OCI-LY3 (cell line): ENCODE data around the gene MYCN.

Experiments used
- H2AFZ ChIP-seq: fragments of 200-600, 300-600 bp; shearing (Covaris generic); 2 replicates; pipeline ENCODE4 v1.6.0; 2014; ENCODE audit warnings: antibody characterized with exemption, low read depth, low read length
- H3K27ac ChIP-seq: fragments of 200-600, 300-600 bp; sonication (generic); 2 replicates; pipeline ENCODE4 v1.5.1; 2014; ENCODE audit warnings: mild to moderate bottlenecking, low read length, moderate library complexity, mixed read lengths
- H3K27me3 ChIP-seq: fragments of 200-600, 300-600 bp; sonication (generic); 2 replicates; pipeline ENCODE4 v1.6.1; 2014; ENCODE audit warnings: low read depth, low read length, mixed read lengths
- H3K36me3 ChIP-seq: fragments of 200-600, 300-600 bp; sonication (generic); replicated peaks from 2 replicates; pipeline ENCODE3; 2014; ENCODE audit warnings: low read depth, low read length, mixed read lengths
- H3K4me1 ChIP-seq: fragments of 300-600, 200-600 bp; sonication (generic); 2 replicates; pipeline ENCODE4 v1.6.1; 2014; ENCODE audit warnings: low read length, mixed read lengths
- H3K4me2 ChIP-seq: fragments of 200-600, 300-600 bp; sonication (generic); 2 replicates; pipeline ENCODE4 v1.6.1; 2014; ENCODE audit warnings: low read length, mixed read lengths
- H3K4me3 ChIP-seq: fragments of 300-600, 200-600 bp; sonication (generic); 2 replicates; pipeline ENCODE4 v1.5.1; 2014; ENCODE audit warnings: antibody characterized with exemption, mild to moderate bottlenecking, low read length, moderate library complexity
- H3K79me2 ChIP-seq: fragments of 300-600, 200-600 bp; shearing (Covaris generic); 2 replicates; pipeline ENCODE4 v1.6.1; 2014; ENCODE audit warnings: mild to moderate bottlenecking, low read length, mixed read lengths
- H3K9ac ChIP-seq: fragments of 300-600, 200-600 bp; shearing (Covaris generic); 2 replicates; pipeline ENCODE4 v1.6.0; 2014; ENCODE audit warnings: mild to moderate bottlenecking, low read length, moderate library complexity
- H3K9me3 ChIP-seq: fragments of 200-600, 300-600 bp; shearing (Covaris generic); 2 replicates; pipeline ENCODE4 v1.6.1; 2014; ENCODE audit warnings: low read length, mixed read lengths; ENCODE audit not compliant: insufficient read depth
- H4K20me1 ChIP-seq: fragments of 200-600, 300-600 bp; sonication (generic); 2 replicates; pipeline ENCODE4 v1.6.1; 2016; ENCODE audit warnings: low read length, mixed read lengths; ENCODE audit not compliant: insufficient read depth
- EZH2phosphoT487 ChIP-seq: fragments of 200-600 bp; shearing (Covaris generic); IDR thresholded peaks from 2 replicates; pipeline ENCODE4 v1.6.1; 2018; ENCODE audit warnings: antibody characterized with exemption, mixed run types, low read depth
- TF ChIP-seq, protein P1 (sequence below): fragments of 200-600, 300-600 bp; sonication (generic); IDR thresholded peaks from 2 replicates; pipeline ENCODE4 v1.5.1; 2014; ENCODE audit warnings: antibody characterized with exemption, low read length, low read depth

Gene MYCN

DNA sequence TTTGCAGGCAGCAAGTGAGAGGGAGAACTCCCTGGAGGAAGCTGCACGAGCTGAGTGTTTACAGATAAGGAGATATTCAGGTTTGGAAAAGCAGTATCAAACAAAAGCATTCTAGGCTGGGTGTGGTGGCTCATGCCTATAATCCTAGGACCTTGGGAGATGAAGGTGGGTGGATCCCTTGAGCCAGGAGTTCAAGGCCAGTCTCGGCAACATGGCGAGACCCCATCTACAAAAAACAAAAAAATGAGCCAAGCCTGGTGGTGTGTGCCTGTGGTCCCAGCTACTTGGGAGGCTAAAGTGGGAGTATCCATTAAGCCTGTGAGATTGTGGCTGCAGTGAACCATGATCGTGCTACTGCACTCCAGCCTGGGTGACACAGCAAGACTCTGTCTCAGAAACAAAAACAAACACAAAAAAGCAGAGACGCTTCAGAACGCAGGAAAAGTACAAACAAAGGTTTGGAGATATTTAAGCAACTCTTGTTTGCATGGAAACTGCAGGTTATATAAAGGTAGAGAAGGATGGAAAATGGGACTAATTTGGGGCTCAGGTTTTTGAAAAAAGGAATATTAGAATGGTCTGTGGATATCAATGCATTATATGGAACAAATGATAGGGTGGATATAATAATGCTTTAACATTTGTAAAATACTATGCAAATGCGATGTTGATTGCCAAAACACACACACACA, 31.6 kb downstream of the MYCN start:
- Histone ChIP-seq H3K79me2 (no peaks in the 10 kb centered on the region), H3K36me3 (no peaks in the 10 kb centered on the region), H3K9ac (no peak overlapping the region), H3K4me3 (no peak overlapping the region), H2AFZ (no peak overlapping the region), H3K4me1 (no peaks in the 10 kb centered on the region), H3K27me3 (peaks cover 16% of the 10 kb centered on the region; the same call in 1 of the 2 replicates), H3K9me3 (no peaks in the 10 kb centered on the region), H3K4me2 (no peak overlapping the region), H3K27ac (no peak overlapping the region), H4K20me1 (no peaks in the 10 kb centered on the region)
- TF ChIP-seq, protein P1, sequence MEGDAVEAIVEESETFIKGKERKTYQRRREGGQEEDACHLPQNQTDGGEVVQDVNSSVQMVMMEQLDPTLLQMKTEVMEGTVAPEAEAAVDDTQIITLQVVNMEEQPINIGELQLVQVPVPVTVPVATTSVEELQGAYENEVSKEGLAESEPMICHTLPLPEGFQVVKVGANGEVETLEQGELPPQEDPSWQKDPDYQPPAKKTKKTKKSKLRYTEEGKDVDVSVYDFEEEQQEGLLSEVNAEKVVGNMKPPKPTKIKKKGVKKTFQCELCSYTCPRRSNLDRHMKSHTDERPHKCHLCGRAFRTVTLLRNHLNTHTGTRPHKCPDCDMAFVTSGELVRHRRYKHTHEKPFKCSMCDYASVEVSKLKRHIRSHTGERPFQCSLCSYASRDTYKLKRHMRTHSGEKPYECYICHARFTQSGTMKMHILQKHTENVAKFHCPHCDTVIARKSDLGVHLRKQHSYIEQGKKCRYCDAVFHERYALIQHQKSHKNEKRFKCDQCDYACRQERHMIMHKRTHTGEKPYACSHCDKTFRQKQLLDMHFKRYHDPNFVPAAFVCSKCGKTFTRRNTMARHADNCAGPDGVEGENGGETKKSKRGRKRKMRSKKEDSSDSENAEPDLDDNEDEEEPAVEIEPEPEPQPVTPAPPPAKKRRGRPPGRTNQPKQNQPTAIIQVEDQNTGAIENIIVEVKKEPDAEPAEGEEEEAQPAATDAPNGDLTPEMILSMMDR, result no peak
- no peak for TF ChIP-seq EZH2phosphoT487

GRCh38 chr2:15973481-15974401, 33.4 kb downstream of the MYCN start:
- peaks cover 16% of the 10 kb centered on the region; the same call in 1 of the 2 replicates for H3K27me3 ChIP-seq
- H4K20me1 ChIP-seq, result no peaks in the 10 kb centered on the region
- no peaks in the 10 kb centered on the region for H3K4me1 ChIP-seq
- H3K27ac ChIP-seq, result no peak overlapping the region
- no peak overlapping the region for H2AFZ ChIP-seq
- H3K4me3 ChIP-seq, result no peak overlapping the region
- no peak overlapping the region for H3K9ac ChIP-seq
- H3K36me3 ChIP-seq, result no peaks in the 10 kb centered on the region
- H3K9me3 ChIP-seq, result no peaks in the 10 kb centered on the region
- no peak for TF ChIP-seq EZH2phosphoT487
- no peaks in the 10 kb centered on the region for H3K79me2 ChIP-seq
- H3K4me2 ChIP-seq, result no peak overlapping the region

GRCh38 chr2:15974565-15975260, 34.4 kb downstream of the MYCN start:
- Histone ChIP-seq H3K9ac (no peak overlapping the region), H3K4me1 (no peaks in the 10 kb centered on the region), H3K27ac (no peak overlapping the region), H3K4me3 (no peak overlapping the region), H3K9me3 (no peaks in the 10 kb centered on the region), H3K4me2 (no peak overlapping the region), H3K27me3 (peaks cover 16% of the 10 kb centered on the region; the same call in 1 of the 2 replicates), H3K36me3 (no peaks in the 10 kb centered on the region), H4K20me1 (no peaks in the 10 kb centered on the region), H3K79me2 (no peaks in the 10 kb centered on the region), H2AFZ (no peak overlapping the region)
- TF ChIP-seq EZH2phosphoT487, result no peak
- TF ChIP-seq, protein P1, result no peak

DNA sequence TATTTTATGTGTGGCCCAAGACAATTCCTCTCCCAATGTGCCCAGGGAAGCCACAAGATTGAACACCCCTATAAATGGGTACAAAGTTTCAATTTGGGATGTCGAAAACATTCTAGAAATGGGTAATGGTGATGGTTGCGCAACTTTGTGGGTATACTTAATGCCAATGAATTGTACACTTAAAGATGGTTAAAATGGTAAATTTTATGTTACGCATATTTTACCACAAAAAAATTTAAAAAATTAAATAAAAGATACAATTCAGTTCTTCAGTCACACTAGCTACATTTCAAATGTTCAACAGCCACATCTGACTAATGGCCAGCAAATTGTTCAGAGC, 34.9 kb downstream of the MYCN start:
- Histone ChIP-seq H3K4me2 (no peak overlapping the region), H3K9ac (no peak overlapping the region), H3K36me3 (no peaks in the 10 kb centered on the region), H3K9me3 (no peaks in the 10 kb centered on the region), H3K27me3 (peaks cover 16% of the 10 kb centered on the region; the same call in 1 of the 2 replicates), H3K27ac (no peak overlapping the region), H2AFZ (no peak overlapping the region), H4K20me1 (no peaks in the 10 kb centered on the region), H3K79me2 (no peaks in the 10 kb centered on the region), H3K4me1 (no peaks in the 10 kb centered on the region), H3K4me3 (no peak overlapping the region)
- TF ChIP-seq, protein P1, result no peak
- no peak for TF ChIP-seq EZH2phosphoT487
